Amniotic epithelial cell (primary cell): ENCODE data around the gene SLAMF1.

Source experiments
- DNase-seq: peaks from one replicate; pipeline ENCODE4 v3.0.0-alpha.2; 2010; ENCODE audit warnings: low read depth

SLAMF1 gene

GRCh38 chr1:160623862-160624261 is 23.0 kb downstream of the SLAMF1 start:
- DNase-seq: no peak

GRCh38 chr1:160623227-160623633 is 23.6 kb downstream of the SLAMF1 start:
- DNase-seq: no peak

GRCh38 chr1:160622501-160623226 is 24.2 kb downstream of the SLAMF1 start:
- no peak for DNase-seq

DNA sequence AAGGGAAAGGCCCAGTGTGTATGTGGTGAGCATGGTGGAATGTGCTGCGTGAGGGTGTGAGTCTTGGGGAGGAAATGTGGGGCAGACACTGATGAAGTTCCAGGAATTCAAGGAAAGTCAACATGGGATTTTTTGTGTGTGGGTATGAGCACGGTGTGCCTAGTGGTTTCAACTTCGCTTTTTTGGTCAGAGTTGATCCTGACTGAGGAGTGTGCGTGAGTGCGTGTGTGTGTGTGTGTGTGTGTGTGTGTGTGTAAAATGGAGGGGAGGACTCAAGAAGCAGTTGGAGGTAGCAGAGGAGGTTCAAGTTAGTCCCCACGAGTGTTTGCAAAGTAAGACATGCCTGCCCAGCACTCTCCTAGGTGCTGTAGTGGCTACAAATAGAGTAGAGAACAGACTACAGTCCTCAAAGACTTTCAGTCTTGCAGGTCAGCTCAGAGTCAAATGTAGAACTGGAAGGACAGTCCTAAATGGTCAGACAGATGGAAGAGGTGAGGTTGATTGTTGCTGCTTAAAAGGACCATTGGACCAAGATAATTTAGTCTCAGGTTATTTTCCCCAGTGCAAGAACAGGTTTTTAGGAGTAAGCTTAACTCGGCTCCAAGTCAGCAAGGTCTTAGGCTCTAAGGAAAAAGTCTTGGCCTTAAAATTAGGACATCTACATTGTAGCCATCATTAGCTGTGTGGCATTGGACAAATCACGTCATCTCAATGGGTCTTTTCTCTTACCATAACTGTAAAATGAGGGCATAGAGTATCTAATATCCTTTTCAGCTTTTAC is 25.0 kb downstream of the SLAMF1 start:
- peak; percentile 24 for DNase-seq

- no peak for DNase-seq
These were observed 25.8 kb downstream of the SLAMF1 start for GRCh38 chr1:160620942-160621632.

- no peak for DNase-seq
These were observed 27.0 kb downstream of the SLAMF1 start for GRCh38 chr1:160619742-160620277.

GRCh38 chr1:160618763-160619274 is 28.0 kb downstream of the SLAMF1 start:
- no peak for DNase-seq

GRCh38 chr1:160618327-160618726 is 28.5 kb downstream of the SLAMF1 start:
- DNase-seq: no peak

DNA sequence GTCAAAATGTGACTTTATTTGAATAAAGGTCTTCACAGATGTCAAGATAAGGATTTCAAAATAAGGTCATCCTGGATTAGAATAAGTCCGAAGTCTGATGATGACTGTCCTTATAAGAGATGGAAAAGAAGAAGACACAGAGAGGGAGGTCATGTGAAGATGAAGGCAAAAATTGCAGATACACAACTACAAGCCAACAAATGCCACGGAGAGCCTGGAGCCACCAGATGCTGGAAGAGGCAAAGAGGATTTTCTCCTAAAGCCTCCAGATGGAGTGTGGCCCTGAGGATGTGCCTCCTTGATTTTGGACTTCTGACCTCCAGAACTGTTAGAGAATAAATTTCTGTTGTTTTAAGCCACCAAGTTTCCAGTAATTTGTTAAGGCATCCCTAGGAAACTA is 31.2 kb downstream of the SLAMF1 start:
- no peak for DNase-seq

GRCh38 chr1:160614410-160614809 is 32.4 kb downstream of the SLAMF1 start:
- no peak for DNase-seq

GRCh38 chr1:160612613-160613218 is 34.1 kb downstream of the SLAMF1 start:
- no peak for DNase-seq

GRCh38 chr1:160610569-160611242 is 36.1 kb downstream of the SLAMF1 start:
- no peak for DNase-seq

DNA sequence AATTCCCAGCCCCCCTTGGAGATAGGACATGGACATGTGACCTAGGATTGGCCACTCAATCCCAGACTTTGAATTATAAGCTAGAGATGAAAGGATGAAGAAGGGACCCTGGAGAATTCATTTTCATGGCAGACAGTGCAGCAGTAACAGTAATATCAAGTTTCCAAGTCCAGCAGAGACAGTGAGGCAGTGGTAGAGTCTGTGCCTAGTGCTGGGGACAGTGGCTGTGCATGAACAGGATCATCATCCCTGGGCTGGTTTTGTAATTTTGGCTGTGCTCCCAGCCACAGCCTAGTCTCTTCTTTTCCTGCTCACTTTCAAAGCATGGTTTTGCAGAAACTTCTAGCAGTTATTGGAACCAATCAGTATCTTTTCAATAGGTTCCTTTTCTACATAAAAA is 37.9 kb downstream of the SLAMF1 start:
- no peak for DNase-seq

- no peak for DNase-seq
These were observed 38.3 kb downstream of the SLAMF1 start for GRCh38 chr1:160608514-160608913.

GRCh38 chr1:160608057-160608456 is 38.8 kb downstream of the SLAMF1 start:
- no peak for DNase-seq

DNA sequence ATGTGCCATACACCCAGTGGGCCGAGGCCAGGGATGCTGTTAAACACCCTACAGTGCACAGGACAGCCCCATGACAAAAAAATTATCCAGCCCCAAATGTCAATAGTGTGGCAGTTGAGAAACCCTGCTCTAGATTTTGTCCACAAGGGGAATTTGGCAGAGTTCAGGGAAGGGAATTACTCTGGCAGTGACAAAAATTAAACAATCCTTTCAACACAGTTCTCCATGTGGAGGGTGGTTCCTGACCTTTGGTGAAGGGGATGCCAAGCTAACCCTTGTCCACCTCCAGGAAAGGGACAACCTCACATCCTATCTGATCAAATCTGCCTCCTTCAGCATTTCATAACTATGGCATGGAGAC is 39.2 kb downstream of the SLAMF1 start:
- no peak for DNase-seq

DNA sequence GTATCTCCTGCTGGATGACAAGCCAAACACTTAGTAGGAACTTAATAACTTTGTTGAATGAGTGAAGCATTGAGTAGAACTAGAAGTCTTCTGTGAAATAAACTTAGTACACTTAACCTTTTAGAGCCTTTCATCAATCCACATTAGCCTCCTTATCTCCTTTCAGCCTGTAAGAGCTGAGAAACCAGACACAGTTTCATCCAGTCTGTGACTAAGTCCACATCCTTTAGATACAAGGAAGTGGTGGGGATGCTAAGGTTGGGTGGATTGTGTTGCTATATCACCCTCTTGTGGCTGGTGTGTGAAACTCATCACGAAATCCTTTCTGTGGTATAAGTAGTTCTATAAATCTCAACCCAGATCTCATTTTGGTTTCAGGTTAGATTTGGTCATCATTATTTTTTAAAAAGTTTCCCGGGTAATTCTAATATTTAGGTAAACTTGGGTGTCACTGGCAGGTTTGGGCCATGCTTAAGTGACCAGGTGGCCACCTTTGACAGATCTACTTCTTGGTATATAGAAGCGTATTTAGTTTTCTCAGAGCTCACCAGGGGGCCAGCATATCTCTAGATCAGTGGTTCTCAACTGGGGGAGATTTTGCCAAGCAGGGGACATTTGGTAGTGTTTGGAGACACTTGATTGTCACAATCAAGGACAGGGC is 39.7 kb downstream of the SLAMF1 start:
- peak; percentile 86 for DNase-seq

DNA sequence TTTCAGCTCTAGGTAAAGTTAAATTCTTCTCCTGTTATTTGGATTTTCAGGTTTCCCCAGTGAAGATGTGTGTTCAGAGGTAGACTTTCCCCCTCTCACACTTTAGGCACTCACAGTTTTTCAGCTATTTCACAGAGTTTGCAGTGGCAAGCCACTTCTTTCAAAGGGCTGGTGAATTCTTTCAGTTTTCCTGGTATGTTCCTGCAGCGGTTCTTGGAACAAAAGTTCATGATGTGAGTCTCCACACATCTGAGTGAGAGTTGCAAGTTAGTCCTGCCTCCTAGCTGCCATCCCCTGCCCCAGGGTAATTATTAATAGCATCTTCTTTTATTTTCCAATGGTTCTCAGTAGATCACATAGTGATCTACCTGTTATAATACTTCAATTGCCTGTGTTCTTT is 40.2 kb downstream of the SLAMF1 start:
- DNase-seq: no peak

GRCh38 chr1:160605792-160606479 is 40.9 kb downstream of the SLAMF1 start:
- no peak for DNase-seq

DNA sequence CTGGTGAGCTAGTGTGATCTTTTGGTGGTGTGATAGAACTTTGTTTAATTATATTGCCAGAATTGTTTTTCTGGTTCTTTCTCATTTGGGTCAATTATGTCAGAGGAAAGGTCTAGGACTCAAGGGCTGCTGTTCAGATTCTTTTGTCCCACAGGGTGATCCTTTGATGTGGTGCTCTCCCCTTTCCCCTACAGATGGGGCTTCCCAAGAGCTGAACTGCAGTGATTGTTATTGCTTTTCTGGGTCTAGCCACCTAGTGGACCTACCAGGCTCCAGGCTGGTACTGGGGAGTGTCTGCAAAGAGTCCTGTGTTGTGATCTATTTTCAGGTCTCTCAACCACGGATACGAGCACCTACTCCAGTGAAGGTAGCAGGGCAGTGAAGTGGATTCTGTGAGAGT is 41.6 kb downstream of the SLAMF1 start:
- DNase-seq: no peak
